Measurements from ENCODE around the gene HTR7. TPM values are rescaled to one million over a fixed set of nuclear protein-coding genes. Genes with fewer than 3 reads are reported as not detected.

The HTR7 gene
- total RNA-seq, 6 donors from 2014 or later = 0.54 to 0.64 (median 0.59) TPM; not detected in 3

DNA sequence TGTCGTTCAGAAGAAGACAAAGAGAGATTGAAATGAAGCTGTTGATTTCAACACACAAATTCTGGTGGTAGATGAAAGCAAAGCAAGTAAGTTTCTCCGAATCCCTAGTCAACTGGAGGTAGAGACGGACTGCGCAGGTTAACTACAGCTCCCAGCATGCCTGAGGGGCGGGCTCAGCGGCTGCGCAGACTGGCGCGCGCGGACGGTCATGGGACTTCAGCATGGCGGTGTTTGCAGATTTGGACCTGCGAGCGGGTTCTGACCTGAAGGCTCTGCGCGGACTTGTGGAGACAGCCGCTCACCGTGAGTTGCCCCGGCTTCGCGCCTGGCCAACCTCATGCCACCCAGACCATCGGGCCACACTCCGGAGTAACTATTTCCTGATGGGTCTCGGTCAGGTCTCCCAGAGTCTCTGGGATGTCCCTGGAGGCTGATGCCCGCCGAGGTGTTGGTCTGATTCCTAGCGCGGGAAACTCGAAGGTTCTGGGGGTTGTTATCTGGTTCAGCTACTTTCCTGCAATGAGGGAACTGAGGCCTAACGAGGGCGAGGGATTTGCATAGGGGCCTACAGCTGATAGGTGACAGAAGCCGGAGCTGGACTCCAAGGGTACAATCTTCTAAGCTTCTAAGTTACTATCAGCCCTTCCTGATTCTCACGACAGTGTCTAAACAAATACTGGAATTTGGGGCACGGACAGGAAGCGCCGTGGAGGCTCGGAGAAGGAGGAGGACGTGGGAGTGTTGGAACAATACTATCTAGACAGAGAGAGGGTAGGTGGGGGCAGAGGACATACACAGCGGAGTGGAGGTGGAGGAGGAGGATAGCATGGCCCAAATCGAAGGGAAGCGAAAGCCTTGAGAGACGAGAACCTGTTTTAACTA lies 14.2 kb upstream of the HTR7 start, which contains the start of gene RPP30:
Gene RPP30, plus strand, starts transcription at position 209 of the 882 bp plus-strand sequence. Its CDS starts 13 bp downstream, at position 222.
- WGBS, 2 donors = 1% methylated on average over 32 to 34 of the region's 43 CpGs
- Histone ChIP-seq H3K4me3 (peak within 1 kb of the TSS; percentile 85 to 93 (median 90)), H3K27me3 (no peaks in the 10 kb centered on the region), H3K27ac (peak within 1 kb of the TSS; percentile 46 to 87 (median 73)), H3K4me1 (peaks cover 9 to 26% (median 18%) of the 10 kb centered on the region in 4 donors), H3K9me3 (peaks cover 0 to 5% (median 0%) of the 10 kb centered on the region in 4 donors), H3K36me3 (peaks cover 5 to 17% (median 9%) of the 10 kb centered on the region in 4 donors)
- TF ChIP-seq EP300 (IDR thresholded peaks at IDR 0.05) = no peak
- peak in 2 of 6 experiments; percentile 13 to 32 for TF ChIP-seq CTCF (IDR thresholded peaks at IDR 0.05)
- TF ChIP-seq POLR2AphosphoS5 (IDR thresholded peaks at IDR 0.05) = peak; percentile 12 to 81
- peak in 3 of 4 donors; percentile 27 to 72 (median 31) for TF ChIP-seq POLR2A (IDR thresholded peaks at IDR 0.05)
- ATAC-seq (ENCODE audit: low FRiP score in 2 of 2) = peak; percentile 97 to 99
- peak; percentile 88 to 97 for DNase-seq

GRCh38 chr10:90871279-90871765 lies 13.5 kb upstream of the HTR7 start:
- Histone ChIP-seq H3K4me1 (peaks cover 9 to 26% (median 18%) of the 10 kb centered on the region in 4 donors), H3K4me3 (peak overlapping the region; percentile 85 to 93 (median 90)), H3K27ac (peak overlapping the region in 3 of 4 donors; percentile 63 to 87 (median 83)), H3K9me3 (peaks cover 0 to 5% (median 0%) of the 10 kb centered on the region in 4 donors), H3K36me3 (peaks cover 2 to 10% (median 5%) of the 10 kb centered on the region in 4 donors), H3K27me3 (no peaks in the 10 kb centered on the region)
- 2 to 5% methylated on average over 14 of the region's 14 CpGs for WGBS, 2 donors
- TF ChIP-seq EP300 (IDR thresholded peaks at IDR 0.05) (no peak), CTCF (IDR thresholded peaks at IDR 0.05) (peak in 1 of 6 experiments; percentile 30)
- peak; percentile 70 to 86 for ATAC-seq (ENCODE audit: low FRiP score in 2 of 2)
- peak in 1 of 2 donors; percentile 27 for DNase-seq

DNA sequence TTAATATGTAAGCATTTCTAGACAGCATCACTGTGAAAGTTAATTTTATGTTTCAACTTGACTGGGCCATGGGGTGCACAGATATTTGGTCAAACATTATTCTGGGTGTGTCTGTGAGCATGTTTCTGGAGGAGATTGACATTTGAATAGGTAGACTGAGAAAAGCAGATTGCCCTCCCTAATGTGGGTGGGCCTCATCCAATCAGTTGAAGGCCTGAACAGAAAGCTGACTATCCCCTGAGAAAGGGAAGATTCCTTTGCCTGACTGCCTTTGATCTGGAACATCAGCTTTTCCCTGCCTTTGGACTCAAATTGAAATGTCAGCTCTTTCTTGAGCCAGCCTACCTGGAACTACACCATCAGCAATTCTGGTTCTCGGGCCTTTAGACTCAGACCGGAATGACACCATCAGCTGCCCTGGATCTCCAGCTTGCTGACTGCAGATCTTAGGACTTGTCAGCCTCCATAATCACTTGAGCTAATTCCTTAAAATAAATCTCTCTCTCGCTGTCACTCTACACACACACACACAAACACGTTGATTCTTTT lies 8.3 kb upstream of the HTR7 start:
- DNase-seq = no peak
- ATAC-seq (ENCODE audit: low FRiP score in 2 of 2) = no peak
- no peaks in the 10 kb centered on the region for H3K27me3 ChIP-seq
- H3K36me3 ChIP-seq = no peaks in the 10 kb centered on the region
- no peak overlapping the region for H3K4me3 ChIP-seq
- TF ChIP-seq EP300 (IDR thresholded peaks at IDR 0.05) (no peak), POLR2AphosphoS5 (IDR thresholded peaks at IDR 0.05) (no peak), CTCF (IDR thresholded peaks at IDR 0.05) (no peak), POLR2A (IDR thresholded peaks at IDR 0.05) (no peak)
- WGBS, 2 donors = 90 to 93% methylated on average over 4 of the region's 4 CpGs
- no peak overlapping the region for H3K27ac ChIP-seq
- H3K9me3 ChIP-seq = peaks cover 0 to 5% (median 0%) of the 10 kb centered on the region in 4 donors
- peaks cover 0 to 3% (median under 1%) of the 10 kb centered on the region in 4 donors for H3K4me1 ChIP-seq

GRCh38 chr10:90865401-90865800 lies 7.6 kb upstream of the HTR7 start:
- H3K4me1 ChIP-seq = no peaks in the 10 kb centered on the region
- no peaks in the 10 kb centered on the region for H3K36me3 ChIP-seq
- 30 to 35% methylated on average over 3 of the region's 3 CpGs for WGBS, 2 donors
- H3K9me3 ChIP-seq = peaks cover 0 to 5% (median 0%) of the 10 kb centered on the region in 4 donors
- ATAC-seq (ENCODE audit: low FRiP score in 2 of 2) = no peak
- TF ChIP-seq EP300 (IDR thresholded peaks at IDR 0.05) = no peak
- TF ChIP-seq POLR2AphosphoS5 (IDR thresholded peaks at IDR 0.05) = no peak
- TF ChIP-seq CTCF (IDR thresholded peaks at IDR 0.05) = no peak
- no peak for TF ChIP-seq POLR2A (IDR thresholded peaks at IDR 0.05)
- H3K4me3 ChIP-seq = no peak overlapping the region
- H3K27me3 ChIP-seq = no peaks in the 10 kb centered on the region
- H3K27ac ChIP-seq = no peak overlapping the region
- DNase-seq = no peak
